ENCODE results near the gene ZNF44. TPM values are rescaled to one million over a fixed set of nuclear protein-coding genes. Genes with fewer than 3 reads are reported as not detected.
"Not testable (repeated sequence)": the region's sequence is repeated elsewhere in the genome, so short reads cannot be mapped to it uniquely, and the experiment has no call there.

The ZNF44 gene
- 58.6 TPM for polyA plus RNA-seq (ENCODE audit: insufficient read length)
- long read RNA-seq, donor 1, partial matches to known transcripts, result 26 of 52 reads
- long read RNA-seq, donor 1, other reads (novel, unspliced or antisense), result 19 of 52 reads
- long read RNA-seq, donor 2, partial matches to known transcripts, result 7 of 15 reads
- long read RNA-seq, donor 2, other reads (novel, unspliced or antisense), result 5 of 15 reads
- long read RNA-seq, donor 3, partial matches to known transcripts, result 14 of 27 reads
- long read RNA-seq, donor 3, other reads (novel, unspliced or antisense), result 10 of 27 reads
- long read RNA-seq, donor 4, result 0 reads
- long read RNA-seq, donor 5, partial matches to known transcripts, result 31 of 80 reads
- long read RNA-seq, donor 5, other reads (novel, unspliced or antisense), result 47 of 80 reads
- long read RNA-seq, donor 6, partial matches to known transcripts, result 11 of 12 reads
- long read RNA-seq, donor 6, other reads (novel, unspliced or antisense), result 0 of 12 reads
- long read RNA-seq, donor 7, partial matches to known transcripts, result 23 of 35 reads
- long read RNA-seq, donor 7, other reads (novel, unspliced or antisense), result 6 of 35 reads
- long read RNA-seq, donor 8, partial matches to known transcripts, result 0 of 1 reads
- long read RNA-seq, donor 8, other reads (novel, unspliced or antisense), result 0 of 1 reads

GRCh38 chr19:12294249-12295158, at the start of gene ZNF44:
TSS of gene ZNF44 (minus strand) at chr19:12294883. CDS start at chr19:12294694, 189 bp downstream.
- DNase-seq, result peak; percentile 98

GRCh38 chr19:12333162-12334159, 38.8 kb upstream of the ZNF44 start, which contains the start of gene ZNF563:
TSS of gene ZNF563 (minus strand) at chr19:12333633. CDS start at chr19:12333482, 151 bp downstream.
- peak; percentile 96 for DNase-seq

GRCh38 chr19:12331211-12331941, 36.7 kb upstream of the ZNF44 start:
- peak; percentile 14 for DNase-seq

DNA sequence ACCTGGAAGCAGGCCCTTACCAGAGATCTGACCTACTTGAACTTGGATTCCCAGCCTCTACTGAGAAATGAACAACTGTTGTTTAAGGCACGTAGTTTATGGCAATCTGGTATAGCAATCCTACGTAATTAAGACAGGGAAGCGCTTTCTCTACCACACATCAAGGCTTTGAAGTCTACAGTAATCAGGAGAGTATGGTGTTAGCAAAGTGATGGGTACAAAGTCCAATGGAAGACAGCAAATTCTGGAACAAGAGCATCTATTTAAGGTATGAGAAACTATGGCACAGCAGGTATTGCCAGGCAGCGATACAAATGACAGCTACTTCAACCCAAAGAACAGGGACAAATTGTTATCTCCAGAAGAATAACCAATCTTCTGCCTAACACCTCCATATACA, 35.7 kb upstream of the ZNF44 start:
- no peak for DNase-seq

- DNase-seq, result no peak
Observed at GRCh38 chr19:12325690-12326089, 31.0 kb upstream of the ZNF44 start.

DNA sequence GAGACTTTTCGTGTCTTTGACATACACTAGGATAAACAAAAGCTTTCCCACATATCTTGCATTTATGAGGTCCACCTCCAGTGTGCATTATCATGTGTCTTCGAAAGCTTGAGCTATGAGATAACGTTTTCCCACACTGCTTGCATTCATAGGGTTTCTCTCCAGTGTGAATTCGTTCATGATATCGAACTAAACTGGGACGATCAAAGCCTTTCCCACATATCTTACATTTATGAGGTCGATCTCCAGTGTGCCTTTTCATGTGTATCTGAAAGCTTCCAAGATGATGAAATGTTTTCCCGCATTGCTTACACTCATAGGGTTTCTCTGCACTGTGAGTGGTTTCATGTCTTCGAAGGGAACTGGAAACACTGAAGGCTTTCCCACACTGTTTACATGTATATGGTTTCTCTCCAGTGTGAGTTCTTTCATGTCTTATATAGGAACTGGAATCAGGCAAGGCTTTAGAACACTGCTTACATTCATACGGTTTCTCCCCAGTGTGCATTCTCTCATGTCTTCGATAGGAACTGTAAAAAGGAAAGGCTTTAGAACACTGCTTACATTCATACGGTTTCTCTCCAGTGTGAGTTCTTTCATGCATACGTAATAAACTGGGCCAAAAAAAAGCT, 24.2 kb upstream of the ZNF44 start:
- no peak for DNase-seq

DNA sequence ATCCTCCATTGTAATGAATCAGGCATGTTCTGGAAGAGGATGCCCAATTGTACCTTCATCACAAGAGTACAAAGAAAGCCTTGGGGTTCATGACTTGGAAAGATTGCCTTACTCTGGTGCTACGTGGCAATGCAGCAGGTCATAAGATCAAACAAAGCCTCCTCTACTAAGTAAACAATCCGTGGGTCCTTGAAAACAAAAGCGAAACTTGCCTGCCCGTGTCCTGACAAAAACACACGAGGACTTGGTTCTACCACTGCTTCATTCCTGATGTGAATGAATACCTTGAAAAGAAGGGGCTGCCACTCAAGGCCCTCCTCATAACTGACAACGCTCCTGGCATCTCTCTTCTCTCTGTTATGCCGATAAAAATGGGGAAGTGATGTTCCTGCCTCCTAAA, 19.9 kb upstream of the ZNF44 start:
- DNase-seq, result no peak

GRCh38 chr19:12308891-12309290, 14.2 kb upstream of the ZNF44 start:
- DNase-seq, result not testable (repeated sequence)

DNA sequence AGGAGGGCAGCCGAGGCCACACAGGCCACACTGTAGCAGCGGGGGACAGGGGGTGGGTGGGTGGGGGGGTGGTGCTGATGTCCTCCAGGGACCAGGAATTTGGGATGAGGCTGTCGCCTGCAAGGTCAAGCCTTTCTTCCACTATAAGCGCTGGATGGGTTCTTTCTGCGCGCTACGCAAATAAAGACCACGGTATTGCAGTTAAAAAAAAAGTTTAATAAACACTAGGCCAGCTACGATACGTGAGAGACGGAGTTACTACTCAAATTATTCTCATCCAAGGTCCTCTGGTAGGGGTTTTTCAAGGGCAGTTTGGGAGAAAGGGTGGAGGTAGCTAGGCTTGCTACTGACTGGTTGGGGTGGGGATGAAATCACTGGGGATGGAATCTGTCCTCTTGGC, 508 bp upstream of the ZNF44 start:
- DNase-seq, result no peak

DNA sequence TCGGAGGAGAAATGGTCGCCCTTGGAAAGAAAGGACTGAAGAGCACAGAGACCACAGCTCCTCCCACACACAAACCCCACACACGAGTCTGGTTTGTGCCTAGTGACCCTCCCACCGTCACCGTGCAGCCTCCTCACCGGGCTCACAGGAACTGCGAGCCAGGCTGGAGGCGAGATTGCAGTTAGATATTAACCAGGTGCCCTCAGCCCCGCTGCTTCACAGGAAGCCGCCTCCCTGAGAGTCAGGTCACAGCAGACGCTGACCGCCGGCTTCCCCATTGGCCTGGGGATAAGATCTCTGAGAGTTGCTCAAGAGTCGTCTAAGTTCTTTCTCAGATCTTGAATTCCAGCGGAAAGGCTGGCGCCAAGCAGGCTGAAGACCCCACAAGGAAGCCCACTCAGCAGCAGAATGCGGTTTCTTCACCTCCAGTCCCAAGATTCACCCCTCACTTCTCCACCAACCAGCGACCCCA, 870 bp downstream of the ZNF44 start:
- peak; percentile 60 for DNase-seq

DNA sequence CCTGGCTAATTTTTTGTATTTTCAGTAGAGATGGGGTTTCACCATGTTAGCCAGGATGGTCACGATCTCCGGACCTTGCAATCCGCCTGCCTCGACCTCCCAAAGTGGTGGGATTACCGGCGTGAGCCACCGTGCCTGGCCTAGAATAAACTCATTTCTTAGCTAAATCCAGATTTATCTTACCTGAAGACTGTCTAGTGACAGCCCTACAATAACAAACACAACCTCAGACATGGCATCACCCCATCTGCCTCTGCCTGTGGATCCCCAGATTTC, 5.0 kb downstream of the ZNF44 start:
- DNase-seq, result no peak

- DNase-seq, result peak; percentile 41
Observed at GRCh38 chr19:12287958-12288500, 6.7 kb downstream of the ZNF44 start.

- no peak for DNase-seq
Observed at GRCh38 chr19:12284631-12285030, 10.1 kb downstream of the ZNF44 start.

DNA sequence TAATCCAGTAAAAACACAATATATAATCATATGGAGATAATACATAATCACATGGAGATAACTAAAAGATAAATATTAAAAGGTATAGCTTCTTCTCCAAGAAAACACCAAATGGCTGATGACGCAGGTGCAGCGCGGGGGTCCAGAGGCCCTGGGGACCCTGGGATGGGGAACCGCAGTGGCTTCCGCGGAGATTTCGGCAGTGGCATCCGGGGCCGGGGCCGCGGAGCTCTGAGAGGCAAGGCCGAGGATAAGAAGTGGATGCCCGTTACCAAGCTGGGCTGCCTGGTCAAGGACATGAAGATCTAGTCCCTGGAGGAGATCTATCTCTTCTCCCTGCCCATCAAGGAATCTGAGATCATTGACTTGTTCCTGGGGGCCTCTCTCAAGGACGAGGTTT, 10.5 kb downstream of the ZNF44 start:
- no peak for DNase-seq

- DNase-seq, result no peak
Observed at GRCh38 chr19:12278713-12279112, 16.0 kb downstream of the ZNF44 start.

DNA sequence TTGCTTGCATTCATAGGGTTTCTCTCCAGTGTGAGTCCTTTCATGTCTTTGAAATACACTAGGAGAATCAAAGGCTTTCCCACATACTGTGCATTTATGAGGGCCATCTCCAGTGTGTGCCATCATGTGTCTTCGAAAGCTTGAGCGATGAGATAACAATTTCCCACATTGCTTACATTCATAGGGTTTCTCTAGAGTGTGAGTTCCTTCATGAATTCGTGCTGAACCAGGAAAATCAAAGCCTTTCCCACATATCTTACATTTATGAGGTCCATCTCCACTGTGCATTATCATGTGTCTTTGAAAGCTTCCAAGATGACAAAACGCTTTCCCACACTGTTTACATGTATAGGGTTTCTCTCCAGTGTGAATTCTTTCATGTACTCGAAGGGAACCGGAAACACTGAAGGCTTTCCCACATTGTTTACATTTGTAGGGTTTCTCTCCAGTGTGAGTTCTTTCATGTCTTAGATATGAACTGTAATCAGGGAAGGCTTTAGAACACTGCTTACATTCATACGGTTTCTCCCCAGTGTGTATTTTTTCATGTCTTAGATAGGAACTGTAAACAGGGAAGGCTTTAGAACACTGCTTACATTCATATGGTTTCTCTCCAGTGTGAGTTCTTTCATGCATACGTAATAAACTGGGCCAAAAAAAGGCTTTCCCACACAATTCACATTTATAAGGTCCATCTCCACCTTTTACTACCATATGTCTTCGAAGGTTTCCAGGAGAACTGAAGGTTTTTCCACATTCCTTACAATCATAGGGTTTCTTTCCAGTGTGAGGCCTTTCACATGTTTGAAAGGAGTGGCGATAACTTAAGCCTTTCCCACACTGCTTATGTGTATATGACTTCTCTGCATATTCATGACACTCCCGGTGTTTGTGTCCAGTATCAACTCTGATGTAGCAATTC, 21.4 kb downstream of the ZNF44 start:
- DNase-seq, result no peak

DNA sequence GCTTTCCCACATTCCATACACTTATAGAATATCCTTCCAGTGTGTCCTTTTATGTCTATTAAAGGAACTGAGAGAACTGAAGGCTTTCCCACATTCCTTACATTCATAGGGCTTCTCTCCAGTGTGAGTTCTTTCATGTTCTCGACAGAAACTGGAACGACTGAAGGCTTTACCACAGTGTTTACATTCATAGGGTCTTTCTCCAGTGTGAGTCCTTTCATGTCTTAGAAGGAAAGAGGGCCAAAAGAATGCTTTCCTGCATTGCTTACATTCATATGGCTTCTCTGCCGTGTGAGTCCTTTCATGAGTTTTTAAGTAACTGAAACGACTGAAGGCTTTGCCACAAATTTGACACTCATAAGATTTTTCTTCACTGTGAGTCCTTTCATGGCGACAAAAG, 22.3 kb downstream of the ZNF44 start:
- no peak for DNase-seq

- DNase-seq, result no peak
Observed at GRCh38 chr19:12270854-12271253, 23.8 kb downstream of the ZNF44 start.

Measured in left kidney (tissue), 8 donors.